Gastroesophageal sphincter (tissue), 3 donors: ENCODE data around the gene SPDYE2.
"Not testable (repeated sequence)": the region's sequence is repeated elsewhere in the genome, so short reads cannot be mapped to it uniquely, and the experiment has no call there.

Source experiments
- CTCF ChIP-seq, 4 experiments: fragments of 200-600 bp in 2 of 4; fragments of 450-650 bp in 2 of 4; sonication (generic) in 1 of 4; IDR thresholded peaks; one replicate each; pipeline ENCODE4 v1.5.1; 2017 to 2019; ENCODE audit warnings: antibody characterized with exemption in 4 of 4, mild to moderate bottlenecking in 2 of 4, moderate library complexity in 2 of 4
- EP300 ChIP-seq: sonication (generic); formaldehyde crosslinking; IDR thresholded peaks from one replicate; pipeline ENCODE4 v1.6.1; 2017; ENCODE audit warnings: antibody characterized with exemption, mild to moderate bottlenecking
- POLR2A ChIP-seq, 2 donors: fragments of 450-650 bp; IDR thresholded peaks; one replicate each; pipeline ENCODE4 v1.6.1; 2017; ENCODE audit warnings: antibody characterized with exemption in 2 of 2, mild to moderate bottlenecking in 2 of 2, moderate library complexity in 1 of 2
- POLR2AphosphoS5 ChIP-seq: sonication (generic); formaldehyde crosslinking; IDR thresholded peaks from one replicate; pipeline ENCODE4 v1.6.1; 2017; ENCODE audit warnings: antibody characterized with exemption

GRCh38 chr7:102611675-102612325, 60.8 kb downstream of the SPDYE2 start:
- TF ChIP-seq POLR2A (IDR thresholded peaks at IDR 0.05); POLR2AphosphoS5; CTCF (IDR thresholded peaks at IDR 0.05); EP300: not testable (repeated sequence)
